ENCODE data around the gene KDM4F.

- no peak for TF ChIP-seq CTCF (IDR thresholded peaks at IDR 0.05)
- no peak for TF ChIP-seq POLR2A (IDR thresholded peaks at IDR 0.05)
Observed at GRCh38 chr11:95003716-95004115, 45.5 kb upstream of the KDM4F start.

All from right lobe of liver (tissue), 4 donors.